ENCODE results near the gene ARHGAP18. TPM values are rescaled to one million over a fixed set of nuclear protein-coding genes. Genes with fewer than 3 reads are reported as not detected.

The ARHGAP18 gene
- polyA plus RNA-seq, 1 of the 3 experiments (the other 2 are of a cell fraction), result 25.0 TPM

- no peak for TF ChIP-seq USF1 (IDR thresholded peaks at IDR 0.05; ENCODE audit: borderline replicate concordance, low read depth)
- no peak for TF ChIP-seq EP300 (IDR thresholded peaks at IDR 0.05; ENCODE audit: borderline replicate concordance in 1 of 2, low read depth in 1 of 2, low read length in 1 of 2)
- no peak for TF ChIP-seq RAD21 (IDR thresholded peaks at IDR 0.05; ENCODE audit: low read length)
Observed at GRCh38 chr6:129672341-129672682, 37.7 kb downstream of the ARHGAP18 start (continued).

- no peaks in the 10 kb centered on the region for H3K27me3 ChIP-seq (ENCODE audit: insufficient read depth)
- H3K4me3 ChIP-seq (ENCODE audit: low read depth in 2 of 2, low read length in 1 of 2), result 0 out of 4 replicates have a peak overlapping the region, but pooled peaks of 1 of the 2 experiments have one; percentile 37
- H3K79me2 ChIP-seq (ENCODE audit: insufficient read depth), result peaks cover 83% of the 10 kb centered on the region
- TF ChIP-seq EZH2phosphoT487 (IDR thresholded peaks at IDR 0.05; ENCODE audit: borderline replicate concordance, low read depth) (no peak), CHD2 (IDR thresholded peaks at IDR 0.05; ENCODE audit: low read length, partially characterized antibody) (no peak), CTCF (IDR thresholded peaks at IDR 0.05) (peak; percentile 51), SMC3 (IDR thresholded peaks at IDR 0.05; ENCODE audit: low read depth, low read length) (no peak), USF1 (IDR thresholded peaks at IDR 0.05; ENCODE audit: borderline replicate concordance, low read depth) (no peak)
- H3K4me2 ChIP-seq, result peak overlapping the region; percentile 67
- H4K20me1 ChIP-seq (ENCODE audit: insufficient read depth), result no peaks in the 10 kb centered on the region
- no peaks in the 10 kb centered on the region for H3K9me2 ChIP-seq
- DNase-seq, result no peak
- peaks cover 0 to 56% of the 10 kb centered on the region in 2 experiments; a peak in 3 of 4 replicates for H3K4me1 ChIP-seq (ENCODE audit: control insufficient read depth in 1 of 2, insufficient read depth in 2 of 2, low read depth in 1 of 2, low read length in 1 of 2)
- H3K9me3 ChIP-seq, result no peaks in the 10 kb centered on the region
- H3K9ac ChIP-seq, result peak overlapping the region; percentile 70; the same call in 1 of the 2 replicates
- 71% methylated on average over 10 of the region's 10 CpGs for WGBS (ENCODE audit: low lambda C conversion rate)
- H2AFZ ChIP-seq (ENCODE audit: low read depth), result no peak overlapping the region
- peaks cover 0 to 32% of the 10 kb centered on the region in 2 experiments for H3K36me3 ChIP-seq (replicated peaks in 1 of 2; ENCODE audit: control insufficient read depth in 1 of 2, insufficient read depth in 2 of 2, low read length in 1 of 2)
- peaks cover 76% of the 10 kb centered on the region for H3F3A ChIP-seq (replicated peaks; ENCODE audit: insufficient read depth)
- H3K27ac ChIP-seq (ENCODE audit: low read depth in 2 of 2, low read length in 1 of 2), result peak overlapping the region; percentile 83 to 99; a peak in 3 of 4 replicates
- ChIA-PET POLR2A (no interaction called here), CTCF (interaction anchor here (0.8 kb wide), 1 partner anchor 12 kb away, joined by 3 read pairs; no protein-coding TSS in a partner anchor)
Observed at GRCh38 chr6:129671442-129672340, 38.3 kb downstream of the ARHGAP18 start.

- peaks cover 83% of the 10 kb centered on the region for H3K79me2 ChIP-seq (ENCODE audit: insufficient read depth)
- no peak overlapping the region for H2AFZ ChIP-seq (ENCODE audit: low read depth)
- H3K4me2 ChIP-seq, result 0 out of 2 replicates have a peak overlapping the region, but pooled peaks have one; percentile 4
- ChIA-PET CTCF (no interaction called here), POLR2A (no interaction called here)
- H3F3A ChIP-seq (replicated peaks; ENCODE audit: insufficient read depth), result peaks cover 75% of the 10 kb centered on the region
- H3K27ac ChIP-seq (ENCODE audit: low read depth in 2 of 2, low read length in 1 of 2), result peak overlapping the region in 1 of 2 experiments; percentile 99; a peak in 2 of 4 replicates
- no peaks in the 10 kb centered on the region for H4K20me1 ChIP-seq (ENCODE audit: insufficient read depth)
- H3K36me3 ChIP-seq (replicated peaks in 1 of 2; ENCODE audit: control insufficient read depth in 1 of 2, insufficient read depth in 2 of 2, low read length in 1 of 2), result peaks cover 0 to 32% of the 10 kb centered on the region in 2 experiments
- H3K9me3 ChIP-seq, result no peaks in the 10 kb centered on the region
- peaks cover 2 to 58% of the 10 kb centered on the region in 2 experiments; a peak in 3 of 4 replicates for H3K4me1 ChIP-seq (ENCODE audit: control insufficient read depth in 1 of 2, insufficient read depth in 2 of 2, low read depth in 1 of 2, low read length in 1 of 2)
- 78% methylated on average over 3 of the region's 3 CpGs for WGBS (ENCODE audit: low lambda C conversion rate)
- no peaks in the 10 kb centered on the region for H3K27me3 ChIP-seq (ENCODE audit: insufficient read depth)
- H3K4me3 ChIP-seq (ENCODE audit: low read depth in 2 of 2, low read length in 1 of 2), result no peak overlapping the region
- no peak overlapping the region for H3K9ac ChIP-seq
- DNase-seq, result no peak
- H3K9me2 ChIP-seq, result no peaks in the 10 kb centered on the region
- TF ChIP-seq RCOR1 (IDR thresholded peaks at IDR 0.05; ENCODE audit: low read length), result no peak
- TF ChIP-seq ZBTB33 (IDR thresholded peaks at IDR 0.05; ENCODE audit: borderline replicate concordance, low read depth), result no peak
- TF ChIP-seq RAD21 (IDR thresholded peaks at IDR 0.05; ENCODE audit: low read length), result no peak
- no peak for TF ChIP-seq MEF2A (IDR thresholded peaks at IDR 0.05; ENCODE audit: borderline replicate concordance, low read depth)
- no peak for TF ChIP-seq ELF1 (IDR thresholded peaks at IDR 0.05)
- no peak for TF ChIP-seq FOSL2 (IDR thresholded peaks at IDR 0.05; ENCODE audit: borderline replicate concordance, low read depth)
- TF ChIP-seq IRF3 (IDR thresholded peaks at IDR 0.05; ENCODE audit: low read depth, low read length), result no peak
- no peak for TF ChIP-seq JUND (IDR thresholded peaks at IDR 0.05)
- TF ChIP-seq TCF12 (IDR thresholded peaks at IDR 0.05), result no peak
- TF ChIP-seq TEAD4 (IDR thresholded peaks at IDR 0.05; ENCODE audit: borderline replicate concordance, insufficient read depth), result no peak
- TF ChIP-seq TAF1 (IDR thresholded peaks at IDR 0.05; ENCODE audit: borderline replicate concordance, low read depth, low read length), result no peak
Observed at GRCh38 chr6:129670634-129671033, 39.3 kb downstream of the ARHGAP18 start.

Measured in SK-N-SH (cell line).